HAP-1 (cell line): Measurements from ENCODE around the gene S100A6.
A peak's percentile ranks its signal among the peaks of the same experiment; 100 is the strongest.

Experiments
- DNase-seq, 2 experiments: peaks; one replicate each; pipeline ENCODE4 v3.0.0-alpha.2; 2016 to 2020; ENCODE audit warnings: low spot score in 2 of 2
- H3K27me3 ChIP-seq: fragments of 250-450 bp; sonication (Bioruptor Pico); 2 replicates; pipeline ENCODE4 v1.5.1; 2020; ENCODE audit warnings: low read depth, mild to moderate bottlenecking, moderate library complexity
- H3K36me3 ChIP-seq: fragments of 250-450 bp; sonication (Bioruptor Pico); replicated peaks from 2 replicates; pipeline ENCODE4 v1.5.1; 2020; ENCODE audit warnings: mild to moderate bottlenecking
- H3K4me1 ChIP-seq: fragments of 250-450 bp; sonication (Bioruptor Pico); 2 replicates; pipeline ENCODE4 v1.5.1; 2020; ENCODE audit warnings: mild to moderate bottlenecking
- H3K4me3 ChIP-seq: fragments of 250-450 bp; sonication (Bioruptor Pico); 2 replicates; pipeline ENCODE4 v1.5.1; 2020; ENCODE audit warnings: mild to moderate bottlenecking, moderate library complexity
- H3K9me3 ChIP-seq: fragments of 250-450 bp; sonication (Bioruptor Pico); 2 replicates; pipeline ENCODE4 v1.5.1; 2020; ENCODE audit warnings: mild to moderate bottlenecking, moderate library complexity
- in situ Hi-C: fragments of 300-500 bp; cut with MboI; formaldehyde crosslinking; loops from 3 replicates; pipeline ENCODE4 v1.14.3; 2020; ENCODE audit warnings: low sequenced_read_pairs, inconsistent platforms, mixed read lengths

Gene S100A6

DNA sequence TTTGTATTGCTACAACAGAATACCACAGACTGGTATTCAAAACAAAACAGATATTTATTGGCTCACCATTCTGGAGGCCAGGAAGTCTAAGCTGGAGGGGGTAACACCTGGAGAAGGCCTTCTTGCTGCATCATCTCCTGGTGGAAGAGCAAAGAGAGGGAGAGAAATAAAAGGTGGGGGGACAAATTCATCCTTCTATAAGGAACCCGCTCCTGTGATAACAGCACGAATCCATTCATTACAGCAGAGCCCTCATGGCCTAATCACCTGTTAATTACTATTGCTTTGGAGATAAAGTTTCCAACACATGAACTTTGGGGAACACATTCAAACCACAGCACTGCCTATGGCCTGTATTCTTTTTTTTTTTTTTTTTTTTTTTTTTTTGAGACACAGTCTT, 24.4 kb upstream of the S100A6 start:
- no peak for DNase-seq
- Histone ChIP-seq H3K4me1 (no peaks in the 10 kb centered on the region), H3K27me3 (no peaks in the 10 kb centered on the region), H3K9me3 (no peaks in the 10 kb centered on the region), H3K4me3 (no peak overlapping the region), H3K36me3 (no peaks in the 10 kb centered on the region)
- in situ Hi-C loops = loop anchor here (10.0 kb wide), 2 partner anchors 45 to 205 kb away; partner anchors contain the start of gene S100A9

GRCh38 chr1:153557877-153558276, 22.1 kb upstream of the S100A6 start:
- H3K9me3 ChIP-seq = no peaks in the 10 kb centered on the region
- H3K27me3 ChIP-seq = no peaks in the 10 kb centered on the region
- no peaks in the 10 kb centered on the region for H3K4me1 ChIP-seq
- in situ Hi-C loops = no loop called here
- no peaks in the 10 kb centered on the region for H3K36me3 ChIP-seq
- no peak overlapping the region for H3K4me3 ChIP-seq
- no peak for DNase-seq

GRCh38 chr1:153556348-153556747, 20.6 kb upstream of the S100A6 start:
- in situ Hi-C loops = no loop called here
- H3K4me3 ChIP-seq = no peak overlapping the region

DNA sequence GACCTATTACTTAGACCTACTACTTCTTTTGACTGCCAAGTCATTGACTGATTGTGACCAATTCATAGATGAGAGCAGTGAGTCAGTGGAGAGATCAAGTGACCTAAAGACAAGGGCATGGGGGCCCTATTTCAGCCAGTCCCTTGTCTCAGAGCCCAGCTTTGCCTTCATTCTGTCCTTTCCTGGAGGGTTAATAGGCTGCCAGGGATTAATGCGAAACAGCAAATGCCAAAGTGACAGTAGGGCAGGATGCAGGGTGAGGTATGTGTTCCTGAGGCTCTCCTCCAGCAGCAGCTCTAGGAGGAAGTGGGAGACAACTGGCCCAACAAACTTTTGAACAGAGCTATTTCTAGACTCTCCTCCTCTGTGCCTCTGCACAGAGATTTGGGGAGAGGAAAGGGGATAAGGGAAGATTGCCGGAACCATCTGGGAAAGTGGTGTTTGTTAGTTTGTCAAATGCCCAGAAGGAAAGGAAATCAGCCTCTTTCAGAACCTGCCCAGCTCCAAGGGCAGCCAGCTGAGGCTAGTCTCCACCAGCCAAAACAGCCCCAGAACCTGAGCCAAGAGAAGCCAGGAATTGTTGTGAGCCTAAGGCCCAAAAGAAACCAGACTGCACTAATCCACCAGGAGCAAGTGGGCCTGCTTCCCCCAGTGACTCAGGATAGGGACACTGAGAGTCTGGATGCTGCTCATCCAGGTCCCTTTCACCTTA, 18.2 kb upstream of the S100A6 start:
- DNase-seq = no peak
- no peaks in the 10 kb centered on the region for H3K27me3 ChIP-seq

More at GRCh38 chr1:153556348-153556747, 20.6 kb upstream of the S100A6 start:
- no peak for DNase-seq
- no peaks in the 10 kb centered on the region for H3K9me3 ChIP-seq
- H3K4me1 ChIP-seq = no peaks in the 10 kb centered on the region
- H3K36me3 ChIP-seq = no peaks in the 10 kb centered on the region
- no peaks in the 10 kb centered on the region for H3K27me3 ChIP-seq

GRCh38 chr1:153553096-153553495, 17.3 kb upstream of the S100A6 start:
- no peak for DNase-seq
- Histone ChIP-seq H3K4me3 (no peak overlapping the region), H3K4me1 (no peaks in the 10 kb centered on the region), H3K27me3 (no peaks in the 10 kb centered on the region), H3K9me3 (no peaks in the 10 kb centered on the region), H3K36me3 (no peaks in the 10 kb centered on the region)
- in situ Hi-C loops = no loop called here

More for the DNA sequence above, 18.2 kb upstream of the S100A6 start:
- H3K9me3 ChIP-seq = no peaks in the 10 kb centered on the region
- no peaks in the 10 kb centered on the region for H3K4me1 ChIP-seq
- no peaks in the 10 kb centered on the region for H3K36me3 ChIP-seq
- no peak overlapping the region for H3K4me3 ChIP-seq
- in situ Hi-C loops = no loop called here

DNA sequence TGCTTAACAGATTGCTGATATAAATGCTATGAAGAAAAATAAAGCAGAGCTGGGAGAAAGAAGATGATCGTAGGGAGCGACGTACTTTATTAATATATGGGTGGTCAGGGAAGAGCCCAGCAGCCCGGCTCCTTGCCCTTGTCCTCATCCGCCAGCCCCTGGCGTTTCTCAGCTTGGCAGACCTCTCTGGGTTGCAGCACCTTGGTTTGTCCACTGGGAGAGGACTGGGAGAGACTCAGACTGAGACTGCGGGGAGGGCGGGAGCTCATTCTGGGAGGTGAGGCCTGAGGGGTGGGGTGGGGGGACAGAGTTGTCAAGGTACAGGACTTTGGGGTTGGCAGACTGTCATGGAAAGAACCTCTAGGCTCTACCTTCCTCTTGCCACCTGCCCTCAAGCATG, 16.5 kb upstream of the S100A6 start:
- Histone ChIP-seq H3K9me3 (no peaks in the 10 kb centered on the region), H3K36me3 (no peaks in the 10 kb centered on the region), H3K27me3 (no peaks in the 10 kb centered on the region), H3K4me3 (no peak overlapping the region), H3K4me1 (no peaks in the 10 kb centered on the region)
- DNase-seq = peak in 1 of 2 experiments; percentile 22
- in situ Hi-C loops = no loop called here

DNA sequence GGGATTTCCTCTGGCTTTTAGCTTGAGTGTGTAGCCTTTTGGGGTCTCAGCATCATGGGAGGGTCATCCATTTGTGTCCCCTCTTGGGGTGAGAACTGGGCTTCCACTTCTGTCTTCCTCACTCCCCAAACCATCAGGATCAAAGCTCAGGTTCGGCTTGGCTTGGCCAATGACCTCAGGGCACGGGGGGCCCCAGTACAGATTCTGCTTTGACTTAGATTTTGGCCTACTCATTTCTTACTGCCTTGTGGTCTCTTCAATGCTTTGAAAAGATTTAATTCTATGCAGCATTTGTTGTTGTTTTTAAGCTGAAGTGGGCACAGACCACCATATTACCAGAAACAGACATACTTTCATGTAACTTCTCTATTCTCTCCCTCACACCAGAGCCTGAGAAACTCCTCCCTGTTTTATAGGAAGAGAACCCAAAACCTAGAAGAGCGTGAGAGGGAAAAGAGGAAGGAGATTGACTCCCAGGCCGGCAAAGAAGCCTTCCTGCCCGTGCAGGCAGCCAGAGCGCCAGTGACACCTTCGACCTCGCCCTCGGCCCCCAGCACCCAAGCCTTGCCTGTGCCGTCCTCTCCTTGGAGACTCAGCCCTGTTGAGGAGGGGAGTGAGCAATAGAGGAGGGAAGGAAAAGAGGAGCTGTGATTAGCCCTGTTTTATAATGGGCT, 15.2 kb upstream of the S100A6 start:
- Histone ChIP-seq H3K9me3 (no peaks in the 10 kb centered on the region), H3K4me3 (no peak overlapping the region), H3K36me3 (no peaks in the 10 kb centered on the region), H3K4me1 (no peaks in the 10 kb centered on the region; the same call in 1 of the 2 replicates), H3K27me3 (no peaks in the 10 kb centered on the region)
- in situ Hi-C loops = no loop called here
- DNase-seq = no peak

GRCh38 chr1:153550398-153550758, 14.6 kb upstream of the S100A6 start:
- in situ Hi-C loops = no loop called here

DNA sequence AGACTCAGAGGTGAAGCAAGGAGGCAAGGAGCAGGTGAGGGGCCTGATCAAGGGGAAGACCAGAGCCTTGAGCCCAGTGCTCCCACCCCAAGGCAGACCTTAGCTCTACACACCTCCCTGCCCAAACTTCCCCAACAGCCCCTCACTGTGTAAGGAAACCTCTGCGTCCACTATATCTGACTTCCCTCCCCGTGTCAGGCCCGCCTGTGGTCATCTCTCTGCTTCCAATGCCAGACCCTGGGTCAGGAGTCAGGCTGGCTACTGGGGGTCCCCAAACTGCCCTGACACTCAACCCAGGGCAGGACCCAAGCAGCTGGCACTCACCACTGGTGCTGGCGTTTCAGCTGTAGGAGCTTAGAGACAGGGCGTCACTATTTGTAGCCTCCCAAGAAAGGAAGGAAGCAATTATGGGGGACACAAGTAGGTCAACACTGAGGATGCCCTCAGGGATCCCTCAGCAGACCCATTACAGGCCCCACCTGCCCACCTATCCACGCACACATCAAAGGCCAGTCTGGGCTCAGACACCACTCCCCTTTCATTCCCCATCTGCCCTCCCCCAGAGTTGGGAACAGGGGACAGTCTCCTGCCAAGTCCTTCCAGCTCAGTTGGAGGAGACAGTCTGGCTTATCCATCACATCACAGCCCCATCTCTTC, 14.1 kb upstream of the S100A6 start:
- Histone ChIP-seq H3K4me1 (peaks cover 6% of the 10 kb centered on the region), H3K27me3 (no peaks in the 10 kb centered on the region), H3K4me3 (no peak overlapping the region), H3K9me3 (no peaks in the 10 kb centered on the region), H3K36me3 (no peaks in the 10 kb centered on the region)
- DNase-seq = no peak
- in situ Hi-C loops = no loop called here

More at GRCh38 chr1:153550398-153550758, 14.6 kb upstream of the S100A6 start:
- no peaks in the 10 kb centered on the region for H3K9me3 ChIP-seq
- DNase-seq = no peak
- H3K4me3 ChIP-seq = no peak overlapping the region
- peaks cover 3% of the 10 kb centered on the region for H3K4me1 ChIP-seq
- no peaks in the 10 kb centered on the region for H3K36me3 ChIP-seq
- H3K27me3 ChIP-seq = no peaks in the 10 kb centered on the region

- Histone ChIP-seq H3K36me3 (no peaks in the 10 kb centered on the region), H3K27me3 (no peaks in the 10 kb centered on the region), H3K4me3 (no peak within 1 kb of the TSS), H3K4me1 (peaks cover 11% of the 10 kb centered on the region), H3K9me3 (no peaks in the 10 kb centered on the region)
- in situ Hi-C loops = no loop called here
- no peak for DNase-seq
Observed at GRCh38 chr1:153548722-153549688, 13.2 kb upstream of the S100A6 start, which contains the start of gene S100A3. TSS of gene S100A3 (minus strand) at chr1:153549258. CDS start at chr1:153548485, 773 bp downstream.

- Histone ChIP-seq H3K36me3 (no peaks in the 10 kb centered on the region), H3K27me3 (no peaks in the 10 kb centered on the region), H3K9me3 (no peaks in the 10 kb centered on the region), H3K4me3 (no peak overlapping the region), H3K4me1 (peaks cover 11% of the 10 kb centered on the region)
- in situ Hi-C loops = no loop called here
- no peak for DNase-seq
Observed at GRCh38 chr1:153547560-153548551, 12.1 kb upstream of the S100A6 start.

DNA sequence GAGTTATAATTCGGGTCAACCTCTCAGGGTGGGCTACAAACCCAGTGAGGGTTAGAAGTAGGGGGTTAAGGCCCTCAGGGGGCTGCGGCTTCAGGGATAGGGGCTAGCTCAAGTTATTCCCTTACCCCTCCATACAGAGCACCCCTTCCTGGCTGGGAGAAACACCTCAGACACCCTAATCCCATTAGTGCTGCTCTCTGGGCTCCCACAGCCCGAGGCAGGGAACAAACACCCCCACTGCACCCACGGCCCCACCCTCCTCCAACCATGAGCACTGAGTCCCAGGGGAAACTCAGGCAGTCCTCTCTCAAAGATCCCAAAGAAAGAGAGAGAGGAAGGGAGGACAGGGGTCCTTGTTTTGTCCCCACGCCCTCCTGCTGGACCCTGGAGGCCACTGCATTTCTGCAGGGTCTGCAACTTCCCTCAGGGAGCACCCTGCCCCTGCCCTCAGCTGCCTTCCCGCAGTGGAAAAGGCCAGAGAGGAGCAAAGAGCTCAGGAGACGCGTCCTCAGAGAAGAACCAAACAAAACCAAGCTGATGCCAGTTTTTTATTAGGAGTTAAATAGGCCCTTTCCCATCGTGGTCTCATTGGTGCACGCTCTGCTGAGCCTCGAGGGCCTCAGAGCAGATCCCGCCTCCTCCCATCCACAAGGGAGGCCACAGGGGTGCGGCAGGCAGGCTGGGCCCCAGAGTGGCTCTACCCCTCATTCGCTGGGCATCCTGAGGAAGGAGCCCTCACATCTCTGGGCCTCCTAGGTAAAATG, 11.2 kb upstream of the S100A6 start:
- H3K4me3 ChIP-seq = no peak overlapping the region
- H3K27me3 ChIP-seq = no peaks in the 10 kb centered on the region
- H3K9me3 ChIP-seq = no peaks in the 10 kb centered on the region
- H3K36me3 ChIP-seq = no peaks in the 10 kb centered on the region
- in situ Hi-C loops = no loop called here
- H3K4me1 ChIP-seq = peaks cover 11% of the 10 kb centered on the region
- no peak for DNase-seq
